CD4-positive, alpha-beta T cell (primary cell): Measurements from ENCODE around the gene TMEM91. TPM values are rescaled to one million over a fixed set of nuclear protein-coding genes. Genes with fewer than 3 reads are reported as not detected.

ENCODE experiments used
- ATAC-seq: fragments of 200-7000 bp; cut with Tn5 transposase; one replicate; pipeline ENCODE4 v1.10.0; 2022; ENCODE audit warnings: mild to moderate bottlenecking; ENCODE audit not compliant: poor library complexity
- CTCF ChIA-PET: fragments of 350-600 bp; sonication (Branson Sonifier 250); formaldehyde crosslinking; loops from one replicate; lab custom pipeline; 2021; ENCODE audit warnings: antibody characterized with exemption, inconsistent platforms; lab: Charles Lee
- POLR2A ChIA-PET: fragments of 350-600 bp; sonication (Branson Sonifier 250); formaldehyde crosslinking; loops from one replicate; lab custom pipeline; 2021; ENCODE audit warnings: antibody characterized with exemption, inconsistent platforms; lab: Charles Lee
- DNase-seq, 14 experiments: peaks; one replicate each; pipeline ENCODE4 v3.0.0-alpha.2; 2013 to 2020; ENCODE audit warnings: mixed read lengths in 2 of 14
- H3K27ac ChIP-seq, 2 donors: one replicate each; pipeline versions ENCODE4 v1.5.1 to v1.7.0; 2013; ENCODE audit warnings: low read length in 2 of 2, low read depth in 1 of 2, mild to moderate bottlenecking in 1 of 2
- H3K27me3 ChIP-seq, 2 experiments: 1 replicate in 1 of 2; 2 replicates in 1 of 2; pipeline versions ENCODE4 v1.6.1 to v1.7.0; 2013; ENCODE audit warnings: low read length in 2 of 2, control low read depth in 1 of 2, mild to moderate bottlenecking in 1 of 2, moderate library complexity in 1 of 2; ENCODE audit not compliant: insufficient read depth in 2 of 2, control insufficient read depth in 1 of 2
- H3K36me3 ChIP-seq: one replicate; pipeline ENCODE4 v1.6.1; 2013; ENCODE audit warnings: low read length, control low read depth; ENCODE audit not compliant: insufficient read depth
- H3K4me1 ChIP-seq: one replicate; pipeline ENCODE4 v1.6.1; 2013; ENCODE audit warnings: low read length, control low read depth; ENCODE audit not compliant: insufficient read depth
- H3K4me3 ChIP-seq: one replicate; pipeline ENCODE4 v1.5.1; 2013; ENCODE audit warnings: mild to moderate bottlenecking, low read length, moderate library complexity
- H3K9me3 ChIP-seq, 2 experiments: 1 replicate in 1 of 2; 2 replicates in 1 of 2; pipeline versions ENCODE4 v1.6.1 to v1.7.0; 2013; ENCODE audit warnings: low read length in 2 of 2, mild to moderate bottlenecking in 2 of 2, control low read depth in 1 of 2, moderate library complexity in 1 of 2; ENCODE audit not compliant: control insufficient read depth in 1 of 2, insufficient read depth in 1 of 2
- H3K27ac Mint-ChIP-seq: one replicate; pipeline ENCODE4 v1.8.0; 2020; ENCODE audit warnings: mixed read lengths
- H3K27me3 Mint-ChIP-seq: one replicate; pipeline ENCODE4 v1.8.0; 2021; ENCODE audit warnings: mixed read lengths
- H3K36me3 Mint-ChIP-seq: one replicate; pipeline ENCODE4 v1.8.0; 2021; ENCODE audit warnings: low read depth, mixed read lengths
- H3K4me1 Mint-ChIP-seq: one replicate; pipeline ENCODE4 v1.8.0; 2021; ENCODE audit warnings: low read depth, mixed read lengths
- H3K4me3 Mint-ChIP-seq: one replicate; pipeline ENCODE4 v1.8.0; 2020; ENCODE audit warnings: mild to moderate bottlenecking, mixed read lengths
- H3K9me3 Mint-ChIP-seq: one replicate; pipeline ENCODE4 v1.8.0; 2020; ENCODE audit warnings: mixed read lengths
- intact Hi-C, 2 experiments: fragments of 100-400 bp; cut with DNase I in 1 of 2; cut with micrococcal nuclease in 1 of 2; formaldehyde crosslinking; loops; one replicate each; pipeline versions ENCODE4 v1.15.1 to v1.9.0; 2023 to 2025; cut with DNase I, micrococcal nuclease
- total RNA-seq, 174 experiments: library from RNA in 2 of 174; stranded (reverse) in 2 of 174; gene quantifications; one replicate each; pipeline ENCODE4 v1.2.3 and lab custom pipeline; 2021 to 2026
- TF ChIP-seq, protein P1 (sequence below): fragments of 200-600 bp; IDR thresholded peaks from one replicate; pipeline ENCODE4 v1.8.0; 2022; ENCODE audit warnings: antibody characterized with exemption, mild to moderate bottlenecking

Gene TMEM91
- total RNA-seq, 2 experiments from 2014 or later: 6.8 to 7.7 TPM

DNA sequence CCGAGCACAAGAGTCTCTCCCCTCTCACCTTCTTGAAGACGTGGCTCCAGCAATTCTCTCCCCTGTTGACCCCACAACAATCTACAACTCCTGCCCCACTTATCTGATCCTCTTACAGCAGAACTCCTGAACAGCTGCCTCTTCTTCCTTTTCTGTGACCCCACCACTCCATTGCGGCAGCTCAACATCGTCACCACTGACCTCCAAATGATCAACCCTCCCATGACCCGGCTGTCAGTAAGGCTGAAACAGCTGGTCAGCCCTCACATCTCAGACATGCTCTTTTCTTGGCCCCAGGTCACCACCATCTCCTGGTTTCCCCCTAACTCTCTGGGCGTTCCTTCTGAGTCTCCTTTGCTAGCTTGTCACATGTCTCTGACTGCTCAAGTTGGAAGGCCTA is 19.0 kb downstream of the TMEM91 start:
- intact Hi-C loops: loop anchor here in 1 of 2 experiments (5.0 kb wide), 1 partner anchor 167 kb away; no protein-coding TSS in a partner anchor
- peak overlapping the region; percentile 80 for H3K4me3 Mint-ChIP-seq
- no peaks in the 10 kb centered on the region for H3K9me3 Mint-ChIP-seq
- H3K36me3 ChIP-seq: peaks cover 29% of the 10 kb centered on the region
- no peak overlapping the region for H3K4me3 ChIP-seq
- no peaks in the 10 kb centered on the region for H3K27me3 Mint-ChIP-seq
- peaks cover 33% of the 10 kb centered on the region for H3K4me1 ChIP-seq
- ATAC-seq (no peak), DNase-seq (no peak)
- H3K9me3 ChIP-seq: no peaks in the 10 kb centered on the region
- peaks cover 46% of the 10 kb centered on the region for H3K4me1 Mint-ChIP-seq
- peak overlapping the region; percentile 65 for H3K27ac Mint-ChIP-seq
- TF ChIP-seq, protein P1, sequence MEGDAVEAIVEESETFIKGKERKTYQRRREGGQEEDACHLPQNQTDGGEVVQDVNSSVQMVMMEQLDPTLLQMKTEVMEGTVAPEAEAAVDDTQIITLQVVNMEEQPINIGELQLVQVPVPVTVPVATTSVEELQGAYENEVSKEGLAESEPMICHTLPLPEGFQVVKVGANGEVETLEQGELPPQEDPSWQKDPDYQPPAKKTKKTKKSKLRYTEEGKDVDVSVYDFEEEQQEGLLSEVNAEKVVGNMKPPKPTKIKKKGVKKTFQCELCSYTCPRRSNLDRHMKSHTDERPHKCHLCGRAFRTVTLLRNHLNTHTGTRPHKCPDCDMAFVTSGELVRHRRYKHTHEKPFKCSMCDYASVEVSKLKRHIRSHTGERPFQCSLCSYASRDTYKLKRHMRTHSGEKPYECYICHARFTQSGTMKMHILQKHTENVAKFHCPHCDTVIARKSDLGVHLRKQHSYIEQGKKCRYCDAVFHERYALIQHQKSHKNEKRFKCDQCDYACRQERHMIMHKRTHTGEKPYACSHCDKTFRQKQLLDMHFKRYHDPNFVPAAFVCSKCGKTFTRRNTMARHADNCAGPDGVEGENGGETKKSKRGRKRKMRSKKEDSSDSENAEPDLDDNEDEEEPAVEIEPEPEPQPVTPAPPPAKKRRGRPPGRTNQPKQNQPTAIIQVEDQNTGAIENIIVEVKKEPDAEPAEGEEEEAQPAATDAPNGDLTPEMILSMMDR: no peak
- ChIA-PET CTCF (no interaction called here), POLR2A (no interaction called here)
- H3K27me3 ChIP-seq: no peaks in the 10 kb centered on the region
- H3K27ac ChIP-seq: no peak overlapping the region
- H3K36me3 Mint-ChIP-seq: peaks cover 49% of the 10 kb centered on the region

GRCh38 chr19:41397086-41398049 is 21.0 kb downstream of the TMEM91 start, which contains the start of the genes BCKDHA and EXOSC5:
TSS of gene BCKDHA (plus strand) at chr19:41397818. CDS start at chr19:41397828, 10 bp downstream.
TSS of gene EXOSC5 (minus strand) at chr19:41397359. CDS start at chr19:41397328, 31 bp downstream.
- H3K4me1 Mint-ChIP-seq: peaks cover 57% of the 10 kb centered on the region
- Histone ChIP-seq H3K27me3 (no peaks in the 10 kb centered on the region), H3K4me3 (peak within 1 kb of the TSS; percentile 82), H3K27ac (peak within 1 kb of the TSS; percentile 91 to 99), H3K4me1 (peaks cover 38% of the 10 kb centered on the region), H3K36me3 (peaks cover 11% of the 10 kb centered on the region), H3K9me3 (no peaks in the 10 kb centered on the region)
- no peaks in the 10 kb centered on the region for H3K27me3 Mint-ChIP-seq
- no peaks in the 10 kb centered on the region for H3K9me3 Mint-ChIP-seq
- intact Hi-C loops: loop anchor here (1.0 to 5.0 kb wide), 6 partner anchors 33 to 198 kb away; partner anchors contain the start of genes B9D2 (in 2 of the 2), DMAC2 (in 1 of the 2), HNRNPUL1 (in 1 of the 2) and TGFB1 (in 1 of the 2)
- POLR2A ChIA-PET: interaction anchor here (1.2 to 1.5 kb wide), 2 partner anchors 33 to 41 kb away, joined by 3 read pairs; partner anchors contain the start of gene B9D2
- DNase-seq: peak; percentile 97 to 100 (median 99)
- CTCF ChIA-PET: interaction anchor here (1.1 to 1.2 kb wide), 2 partner anchors 43 to 135 kb away, joined by 3 read pairs; partner anchors contain the start of gene DMAC2
- H3K4me3 Mint-ChIP-seq: peak within 1 kb of the TSS; percentile 96
- TF ChIP-seq, protein P1: no peak
- peak within 1 kb of the TSS; percentile 99 for H3K27ac Mint-ChIP-seq
- peak; percentile 98 for ATAC-seq
- peaks cover 36% of the 10 kb centered on the region for H3K36me3 Mint-ChIP-seq

DNA sequence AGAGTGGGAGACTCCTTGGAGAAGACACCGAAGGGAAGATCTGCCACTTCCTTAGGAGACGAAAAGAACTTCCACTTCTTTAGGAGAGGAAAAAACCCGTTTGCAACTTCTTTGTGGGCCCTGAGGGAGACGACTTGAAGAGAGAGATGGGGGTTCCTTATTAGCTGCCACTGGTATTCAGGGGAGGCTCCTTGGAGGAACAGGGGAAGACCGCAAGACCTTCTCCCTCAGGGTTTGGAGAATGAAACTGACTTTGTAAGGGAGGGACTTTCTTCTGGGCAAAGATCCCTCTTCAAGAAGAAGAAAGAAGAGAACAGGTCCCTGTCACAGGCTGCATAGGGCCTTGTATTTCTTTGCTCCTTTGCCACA is 21.7 kb downstream of the TMEM91 start:
- peak overlapping the region; percentile 96 for H3K4me3 Mint-ChIP-seq
- Histone ChIP-seq H3K9me3 (no peaks in the 10 kb centered on the region), H3K36me3 (peaks cover 7% of the 10 kb centered on the region), H3K4me3 (peak overlapping the region; percentile 82), H3K27me3 (no peaks in the 10 kb centered on the region), H3K4me1 (peaks cover 38% of the 10 kb centered on the region), H3K27ac (peak overlapping the region; percentile 91 to 99)
- intact Hi-C loops: loop anchor here in 1 of 2 experiments (5.0 kb wide), 1 partner anchor 164 kb away; no protein-coding TSS in a partner anchor
- peaks cover 57% of the 10 kb centered on the region for H3K4me1 Mint-ChIP-seq
- no peak for DNase-seq
- POLR2A ChIA-PET: interaction anchor here (1.1 to 1.2 kb wide), 3 partner anchors 35 to 134 kb away, joined by 3 to 4 read pairs (median 3); partner anchors contain the start of gene HNRNPUL1
- H3K27ac Mint-ChIP-seq: peak overlapping the region; percentile 99
- no peak for ATAC-seq
- H3K9me3 Mint-ChIP-seq: no peaks in the 10 kb centered on the region
- peaks cover 30% of the 10 kb centered on the region for H3K36me3 Mint-ChIP-seq
- TF ChIP-seq, protein P1: no peak
- H3K27me3 Mint-ChIP-seq: no peaks in the 10 kb centered on the region
- CTCF ChIA-PET: no interaction called here
